WTC11 (cell line): ENCODE data around the gene E2F4. TPM values are rescaled to one million over a fixed set of nuclear protein-coding genes. Genes with fewer than 3 reads are reported as not detected.

Source experiments
- ATAC-seq: fragments of 200-7000 bp; cut with Tn5 transposase; 2 replicates; pipeline ENCODE4 v1.10.0; 2021; ENCODE audit warnings: mild to moderate bottlenecking, moderate library complexity
- CTCF ChIA-PET: fragments of 300-600 bp; sonication (Branson Sonifier 250); formaldehyde crosslinking; loops from one replicate; lab custom pipeline; 2021; ENCODE audit warnings: antibody characterized with exemption; lab: Charles Lee
- POLR2A ChIA-PET: fragments of 350-600 bp; sonication (Branson Sonifier 250); formaldehyde crosslinking; loops from one replicate; lab custom pipeline; 2021; ENCODE audit warnings: antibody characterized with exemption; lab: Charles Lee
- DNase-seq: peaks from one replicate; pipeline ENCODE4 v3.0.0; 2021; ENCODE audit warnings: low spot score
- H3K27ac Mint-ChIP-seq: 2 replicates; pipeline ENCODE4 v1.8.0; 2021; ENCODE audit warnings: mixed read lengths
- H3K27me3 Mint-ChIP-seq: 2 replicates; pipeline ENCODE4 v1.8.0; 2021; ENCODE audit warnings: low read depth, mild to moderate bottlenecking, moderate library complexity, mixed read lengths
- H3K36me3 Mint-ChIP-seq: 2 replicates; pipeline ENCODE4 v1.8.0; 2021; ENCODE audit warnings: mixed read lengths
- H3K4me1 Mint-ChIP-seq: 2 replicates; pipeline ENCODE4 v1.8.0; 2022; ENCODE audit warnings: mixed read lengths
- H3K4me3 Mint-ChIP-seq: 2 replicates; pipeline ENCODE4 v1.8.0; 2021; ENCODE audit warnings: mild to moderate bottlenecking, moderate library complexity, mixed read lengths
- H3K9me3 Mint-ChIP-seq: 2 replicates; pipeline ENCODE4 v1.8.0; 2021; ENCODE audit warnings: mixed read lengths
- ATF1 ChIP-seq: sonication (generic); formaldehyde crosslinking; IDR thresholded peaks from 2 replicates; pipeline ENCODE4 v1.8.1; 2023; ENCODE audit warnings: mild to moderate bottlenecking, moderate library complexity, missing genetic modification reagents
- EMX1 ChIP-seq: fragments of 250-450 bp; sonication (Bioruptor Pico); IDR thresholded peaks from 2 replicates; pipeline ENCODE4 v1.8.0; 2021; ENCODE audit warnings: mild to moderate bottlenecking
- FOXK1 ChIP-seq: sonication (generic); formaldehyde crosslinking; IDR thresholded peaks from 2 replicates; pipeline ENCODE4 v1.8.0; 2022; ENCODE audit warnings: mild to moderate bottlenecking, moderate library complexity, missing genetic modification reagents
- FOXP1 ChIP-seq: sonication (generic); formaldehyde crosslinking; IDR thresholded peaks from 2 replicates; pipeline ENCODE4 v1.8.0; 2022; ENCODE audit warnings: missing genetic modification reagents, mild to moderate bottlenecking, moderate library complexity, borderline replicate concordance
- GRHL2 ChIP-seq: fragments of 250-450 bp; sonication (Bioruptor Pico); IDR thresholded peaks from 2 replicates; pipeline ENCODE4 v1.8.0; 2022; ENCODE audit warnings: mild to moderate bottlenecking, moderate library complexity; ENCODE audit not compliant: insufficient replicate concordance, severe bottlenecking
- HMGA2 ChIP-seq: fragments of 250-450 bp; sonication (Bioruptor Pico); IDR thresholded peaks from 2 replicates; pipeline ENCODE4 v1.4.0; 2021; ENCODE audit warnings: mild to moderate bottlenecking, moderate library complexity
- JAZF1 ChIP-seq: fragments of 250-450 bp; sonication (Bioruptor Pico); IDR thresholded peaks from 2 replicates; pipeline ENCODE4 v1.9.0; 2021; ENCODE audit warnings: moderate library complexity, mild to moderate bottlenecking, inconsistent platforms
- NFATC4 ChIP-seq: fragments of 250-450 bp; sonication (Bioruptor Pico); IDR thresholded peaks from 2 replicates; pipeline ENCODE4 v1.9.0; 2021; ENCODE audit warnings: mild to moderate bottlenecking
- NR1H2 ChIP-seq: sonication (generic); formaldehyde crosslinking; IDR thresholded peaks from 2 replicates; pipeline ENCODE4 v1.9.0; 2021; ENCODE audit warnings: mild to moderate bottlenecking, moderate library complexity, missing genetic modification reagents
- PRRX2 ChIP-seq: fragments of 250-450 bp; sonication (Bioruptor Pico); IDR thresholded peaks from 2 replicates; pipeline ENCODE4 v1.8.0; 2021; ENCODE audit warnings: mild to moderate bottlenecking
- TEAD1 ChIP-seq: sonication (generic); formaldehyde crosslinking; IDR thresholded peaks from 2 replicates; pipeline ENCODE4 v1.8.0; 2022; ENCODE audit warnings: mild to moderate bottlenecking, missing genetic modification reagents
- TP53 ChIP-seq: sonication (generic); formaldehyde crosslinking; IDR thresholded peaks from 2 replicates; pipeline ENCODE4 v1.8.1; 2023; ENCODE audit warnings: mild to moderate bottlenecking, missing genetic modification reagents
- ZBTB21 ChIP-seq: sonication (generic); formaldehyde crosslinking; IDR thresholded peaks from 2 replicates; pipeline ENCODE4 v1.8.1; 2023; ENCODE audit warnings: mild to moderate bottlenecking, missing genetic modification reagents, borderline replicate concordance
- ZNF121 ChIP-seq: sonication (generic); formaldehyde crosslinking; IDR thresholded peaks from 2 replicates; pipeline ENCODE4 v1.8.0; 2023; ENCODE audit warnings: missing genetic modification reagents
- ZNF232 ChIP-seq: sonication (generic); formaldehyde crosslinking; IDR thresholded peaks from 2 replicates; pipeline ENCODE4 v1.8.0; 2022; ENCODE audit warnings: mild to moderate bottlenecking, missing genetic modification reagents
- ZNF263 ChIP-seq: sonication (generic); formaldehyde crosslinking; IDR thresholded peaks from 2 replicates; pipeline ENCODE4 v1.8.1; 2022; ENCODE audit warnings: low read depth, mild to moderate bottlenecking, moderate library complexity, missing genetic modification reagents
- ZNF416 ChIP-seq: fragments of 250-450 bp; sonication (Bioruptor Pico); IDR thresholded peaks from 2 replicates; pipeline ENCODE4 v1.9.0; 2021; ENCODE audit warnings: mild to moderate bottlenecking, inconsistent platforms
- ZNF423 ChIP-seq: fragments of 250-450 bp; sonication (Bioruptor Pico); IDR thresholded peaks from 2 replicates; pipeline ENCODE4 v2.1.2; 2022; ENCODE audit warnings: mild to moderate bottlenecking, moderate library complexity
- total RNA-seq: library from RNA; stranded (reverse); gene quantifications from 3 replicates; pipeline ENCODE4 v1.2.3, GENCODE V29; 2021
- TF ChIP-seq, protein P1 (sequence below): sonication (generic); formaldehyde crosslinking; IDR thresholded peaks from 2 replicates; pipeline ENCODE4 v1.8.1; 2023; ENCODE audit warnings: mild to moderate bottlenecking, missing genetic modification reagents, moderate library complexity
- TF ChIP-seq, protein P2 (sequence below): fragments of 250-450 bp; sonication (Bioruptor Pico); IDR thresholded peaks from 2 replicates; pipeline ENCODE4 v2.1.2; 2022; ENCODE audit warnings: mild to moderate bottlenecking, moderate library complexity
- TF ChIP-seq, protein P3 (sequence below): sonication (generic); formaldehyde crosslinking; conservative IDR thresholded peaks from 2 replicates; pipeline ENCODE4 v1.8.1; 2022; ENCODE audit warnings: mild to moderate bottlenecking, missing genetic modification reagents
- TF ChIP-seq, protein P4 (sequence below): fragments of 250-450 bp; sonication (Bioruptor Pico); IDR thresholded peaks from 2 replicates; pipeline ENCODE4 v1.9.0; 2021; ENCODE audit warnings: mild to moderate bottlenecking, borderline replicate concordance
- TF ChIP-seq, protein P5 (sequence below): sonication (generic); formaldehyde crosslinking; IDR thresholded peaks from 2 replicates; pipeline ENCODE4 v1.8.1; 2022; ENCODE audit warnings: missing genetic modification reagents, borderline replicate concordance
- TF ChIP-seq, protein P6 (sequence below): sonication (generic); formaldehyde crosslinking; IDR thresholded peaks from 2 replicates; pipeline ENCODE4 v1.8.0; 2023; ENCODE audit warnings: missing genetic modification reagents

E2F4 gene
- total RNA-seq, 1 experiment from 2014 or later = 85.0 TPM

DNA sequence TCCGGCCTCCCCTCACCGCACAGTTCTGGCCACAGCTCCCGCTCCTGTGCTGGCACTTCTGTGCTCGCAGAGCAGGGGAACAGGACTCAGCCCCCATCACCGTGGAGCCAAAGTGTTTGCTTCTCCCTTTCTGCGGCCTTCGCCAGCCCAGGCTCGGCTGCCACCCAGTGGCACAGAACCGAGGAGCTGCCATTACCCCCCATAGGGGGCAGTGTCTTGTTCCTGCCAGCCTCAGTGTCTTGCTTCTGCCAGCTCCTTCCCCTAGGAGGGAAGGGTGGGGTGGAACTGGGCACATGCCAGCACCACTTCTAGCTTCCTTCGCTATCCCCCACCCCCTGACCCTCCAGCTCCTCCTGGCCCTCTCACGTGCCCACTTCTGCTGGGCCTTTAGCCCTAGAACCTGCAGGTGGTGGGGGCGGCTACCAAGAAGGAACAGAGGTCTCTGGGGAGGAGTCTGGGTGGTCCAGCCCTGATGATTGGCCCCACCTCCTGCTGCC is 6.3 kb downstream of the E2F4 start:
- Mint-ChIP-seq H3K4me3 (peak overlapping the region; percentile 55), H3K4me1 (peaks cover 13% of the 10 kb centered on the region), H3K9me3 (no peaks in the 10 kb centered on the region), H3K27me3 (no peaks in the 10 kb centered on the region), H3K27ac (peak overlapping the region; percentile 85; the same call in 1 of the 2 replicates), H3K36me3 (peaks cover 34% of the 10 kb centered on the region)
- ChIA-PET CTCF (interaction anchor here (0.6 to 3.9 kb wide), 42 partner anchors 9 to 270 kb away, joined by 3 to 65 read pairs (median 5); partner anchors contain the start of genes B3GNT9, CES3, EXOC3L1 and FBXL8), POLR2A (interaction anchor here (0.6 to 0.7 kb wide), 3 partner anchors 28 to 229 kb away, joined by 3 to 4 read pairs (median 3); partner anchors contain the start of gene TMEM208)
- DNase-seq = peak; percentile 53
- peak; percentile 13 for ATAC-seq
- 0 out of 2 replicates have a peak, but pooled peaks have one; percentile 17 for TF ChIP-seq ZNF416
- TF ChIP-seq NR1H2 (CRISPR knock-in tag) = no peak
- no peak for TF ChIP-seq FOXK1 (CRISPR knock-in tag)

DNA sequence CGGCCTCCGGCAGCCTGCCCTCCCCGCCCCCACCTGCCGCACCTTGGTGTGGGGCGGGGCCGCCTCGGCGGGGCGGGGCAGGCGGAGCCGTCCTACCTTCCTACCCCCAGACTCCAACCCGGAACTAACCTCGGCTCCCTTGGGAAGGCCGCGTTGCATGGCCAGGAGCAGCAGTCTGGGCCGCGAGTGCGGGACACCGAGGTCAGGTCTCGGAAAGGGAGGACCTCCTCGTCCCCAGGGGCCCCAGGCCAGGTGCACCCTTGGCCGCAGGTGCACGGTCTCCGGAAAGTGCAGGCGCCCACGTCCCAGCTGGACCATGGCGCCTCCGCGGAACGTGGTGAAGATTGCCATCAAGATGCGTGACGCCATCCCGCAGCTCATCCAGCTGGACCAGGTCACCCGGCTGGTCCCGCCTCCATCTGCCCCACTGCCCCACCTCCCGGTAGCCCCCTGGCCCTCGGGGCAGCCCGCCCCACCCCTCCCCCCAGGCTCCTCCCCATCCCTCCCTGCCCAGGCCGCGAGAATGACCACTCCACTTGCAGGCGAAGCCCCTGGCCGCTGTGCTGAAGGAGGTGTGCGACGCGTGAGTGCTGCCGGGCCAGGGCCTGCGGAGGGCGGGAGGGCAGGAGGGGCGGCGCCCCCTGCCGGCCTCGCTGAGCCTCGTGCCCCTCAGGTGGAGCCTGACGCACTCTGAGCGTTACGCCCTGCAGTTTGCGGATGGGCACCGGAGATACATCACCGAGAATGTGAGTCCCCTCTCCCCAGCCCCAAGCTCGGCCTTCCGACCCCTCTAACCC is 7.3 kb downstream of the E2F4 start, which contains the start of gene ELMO3:
Gene ELMO3 (plus strand): TSS at position 121 of the 797 bp plus-strand sequence. CDS start 196 bp downstream, at position 317.
- no peaks in the 10 kb centered on the region for H3K27me3 Mint-ChIP-seq
- ChIA-PET CTCF (interaction anchor here (1.0 to 3.9 kb wide), 26 partner anchors 9 to 266 kb away, joined by 3 to 65 read pairs (median 12); partner anchors contain the start of genes B3GNT9, CES3, EXOC3L1 and FBXL8), POLR2A (interaction anchor here (0.7 to 1.0 kb wide), 2 partner anchors 8 to 28 kb away, joined by 3 to 5 read pairs; partner anchors contain the start of gene TMEM208)
- H3K4me1 Mint-ChIP-seq = peaks cover 9% of the 10 kb centered on the region
- H3K27ac Mint-ChIP-seq = peak within 1 kb of the TSS; percentile 85; the same call in 1 of the 2 replicates
- H3K36me3 Mint-ChIP-seq = peaks cover 30% of the 10 kb centered on the region
- H3K4me3 Mint-ChIP-seq = peak within 1 kb of the TSS; percentile 83
- H3K9me3 Mint-ChIP-seq = no peaks in the 10 kb centered on the region
- peak; percentile 78 for ATAC-seq
- peak; percentile 84 for DNase-seq
- TF ChIP-seq GRHL2 (CRISPR knock-in tag) (no peak), TP53 (CRISPR knock-in tag) (0 out of 2 replicates have a peak, but pooled peaks have one; percentile 68), NR1H2 (CRISPR knock-in tag) (no peak), HMGA2 (no peak), ZNF232 (CRISPR knock-in tag) (no peak; the same call in 1 of the 2 replicates), TEAD1 (CRISPR knock-in tag) (0 out of 2 replicates have a peak, but pooled peaks have one; percentile 40), ATF1 (CRISPR knock-in tag) (no peak), EMX1 (no peak), ZNF423 (CRISPR knock-in tag) (no peak), JAZF1 (CRISPR knock-in tag) (no peak), ZNF263 (no peak), ZNF121 (no peak), NFATC4 (CRISPR knock-in tag) (peak; percentile 52; the same call in 1 of the 2 replicates), FOXK1 (CRISPR knock-in tag) (peak; percentile 63; the same call in 1 of the 2 replicates), PRRX2 (CRISPR knock-in tag) (peak; percentile 25; the same call in 1 of the 2 replicates), ZNF416 (peak; percentile 90), FOXP1 (CRISPR knock-in tag) (peak; percentile 61; the same call in 1 of the 2 replicates), ZBTB21 (CRISPR knock-in tag) (no peak)
- TF ChIP-seq, protein P1, sequence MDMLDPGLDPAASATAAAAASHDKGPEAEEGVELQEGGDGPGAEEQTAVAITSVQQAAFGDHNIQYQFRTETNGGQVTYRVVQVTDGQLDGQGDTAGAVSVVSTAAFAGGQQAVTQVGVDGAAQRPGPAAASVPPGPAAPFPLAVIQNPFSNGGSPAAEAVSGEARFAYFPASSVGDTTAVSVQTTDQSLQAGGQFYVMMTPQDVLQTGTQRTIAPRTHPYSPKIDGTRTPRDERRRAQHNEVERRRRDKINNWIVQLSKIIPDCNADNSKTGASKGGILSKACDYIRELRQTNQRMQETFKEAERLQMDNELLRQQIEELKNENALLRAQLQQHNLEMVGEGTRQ (CRISPR knock-in tag) = peak; percentile 58
- TF ChIP-seq, protein P2, sequence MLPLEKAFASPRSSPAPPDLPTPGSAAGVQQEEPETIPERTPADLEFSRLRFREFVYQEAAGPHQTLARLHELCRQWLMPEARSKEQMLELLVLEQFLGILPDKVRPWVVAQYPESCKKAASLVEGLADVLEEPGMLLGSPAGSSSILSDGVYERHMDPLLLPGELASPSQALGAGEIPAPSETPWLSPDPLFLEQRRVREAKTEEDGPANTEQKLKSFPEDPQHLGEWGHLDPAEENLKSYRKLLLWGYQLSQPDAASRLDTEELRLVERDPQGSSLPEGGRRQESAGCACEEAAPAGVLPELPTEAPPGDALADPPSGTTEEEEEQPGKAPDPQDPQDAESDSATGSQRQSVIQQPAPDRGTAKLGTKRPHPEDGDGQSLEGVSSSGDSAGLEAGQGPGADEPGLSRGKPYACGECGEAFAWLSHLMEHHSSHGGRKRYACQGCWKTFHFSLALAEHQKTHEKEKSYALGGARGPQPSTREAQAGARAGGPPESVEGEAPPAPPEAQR (CRISPR knock-in tag) = no peak
- TF ChIP-seq, protein P3, sequence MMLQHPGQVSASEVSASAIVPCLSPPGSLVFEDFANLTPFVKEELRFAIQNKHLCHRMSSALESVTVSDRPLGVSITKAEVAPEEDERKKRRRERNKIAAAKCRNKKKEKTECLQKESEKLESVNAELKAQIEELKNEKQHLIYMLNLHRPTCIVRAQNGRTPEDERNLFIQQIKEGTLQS (CRISPR knock-in tag) = no peak
- TF ChIP-seq, protein P4, sequence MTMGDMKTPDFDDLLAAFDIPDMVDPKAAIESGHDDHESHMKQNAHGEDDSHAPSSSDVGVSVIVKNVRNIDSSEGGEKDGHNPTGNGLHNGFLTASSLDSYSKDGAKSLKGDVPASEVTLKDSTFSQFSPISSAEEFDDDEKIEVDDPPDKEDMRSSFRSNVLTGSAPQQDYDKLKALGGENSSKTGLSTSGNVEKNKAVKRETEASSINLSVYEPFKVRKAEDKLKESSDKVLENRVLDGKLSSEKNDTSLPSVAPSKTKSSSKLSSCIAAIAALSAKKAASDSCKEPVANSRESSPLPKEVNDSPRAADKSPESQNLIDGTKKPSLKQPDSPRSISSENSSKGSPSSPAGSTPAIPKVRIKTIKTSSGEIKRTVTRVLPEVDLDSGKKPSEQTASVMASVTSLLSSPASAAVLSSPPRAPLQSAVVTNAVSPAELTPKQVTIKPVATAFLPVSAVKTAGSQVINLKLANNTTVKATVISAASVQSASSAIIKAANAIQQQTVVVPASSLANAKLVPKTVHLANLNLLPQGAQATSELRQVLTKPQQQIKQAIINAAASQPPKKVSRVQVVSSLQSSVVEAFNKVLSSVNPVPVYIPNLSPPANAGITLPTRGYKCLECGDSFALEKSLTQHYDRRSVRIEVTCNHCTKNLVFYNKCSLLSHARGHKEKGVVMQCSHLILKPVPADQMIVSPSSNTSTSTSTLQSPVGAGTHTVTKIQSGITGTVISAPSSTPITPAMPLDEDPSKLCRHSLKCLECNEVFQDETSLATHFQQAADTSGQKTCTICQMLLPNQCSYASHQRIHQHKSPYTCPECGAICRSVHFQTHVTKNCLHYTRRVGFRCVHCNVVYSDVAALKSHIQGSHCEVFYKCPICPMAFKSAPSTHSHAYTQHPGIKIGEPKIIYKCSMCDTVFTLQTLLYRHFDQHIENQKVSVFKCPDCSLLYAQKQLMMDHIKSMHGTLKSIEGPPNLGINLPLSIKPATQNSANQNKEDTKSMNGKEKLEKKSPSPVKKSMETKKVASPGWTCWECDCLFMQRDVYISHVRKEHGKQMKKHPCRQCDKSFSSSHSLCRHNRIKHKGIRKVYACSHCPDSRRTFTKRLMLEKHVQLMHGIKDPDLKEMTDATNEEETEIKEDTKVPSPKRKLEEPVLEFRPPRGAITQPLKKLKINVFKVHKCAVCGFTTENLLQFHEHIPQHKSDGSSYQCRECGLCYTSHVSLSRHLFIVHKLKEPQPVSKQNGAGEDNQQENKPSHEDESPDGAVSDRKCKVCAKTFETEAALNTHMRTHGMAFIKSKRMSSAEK = peak; percentile 60; the same call in 1 of the 2 replicates
- TF ChIP-seq, protein P5, sequence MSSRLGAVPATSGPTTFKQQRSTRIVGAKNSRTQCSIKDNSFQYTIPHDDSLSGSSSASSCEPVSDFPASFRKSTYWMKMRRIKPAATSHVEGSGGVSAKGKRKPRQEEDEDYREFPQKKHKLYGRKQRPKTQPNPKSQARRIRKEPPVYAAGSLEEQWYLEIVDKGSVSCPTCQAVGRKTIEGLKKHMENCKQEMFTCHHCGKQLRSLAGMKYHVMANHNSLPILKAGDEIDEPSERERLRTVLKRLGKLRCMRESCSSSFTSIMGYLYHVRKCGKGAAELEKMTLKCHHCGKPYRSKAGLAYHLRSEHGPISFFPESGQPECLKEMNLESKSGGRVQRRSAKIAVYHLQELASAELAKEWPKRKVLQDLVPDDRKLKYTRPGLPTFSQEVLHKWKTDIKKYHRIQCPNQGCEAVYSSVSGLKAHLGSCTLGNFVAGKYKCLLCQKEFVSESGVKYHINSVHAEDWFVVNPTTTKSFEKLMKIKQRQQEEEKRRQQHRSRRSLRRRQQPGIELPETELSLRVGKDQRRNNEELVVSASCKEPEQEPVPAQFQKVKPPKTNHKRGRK (CRISPR knock-in tag) = no peak
- TF ChIP-seq, protein P6, sequence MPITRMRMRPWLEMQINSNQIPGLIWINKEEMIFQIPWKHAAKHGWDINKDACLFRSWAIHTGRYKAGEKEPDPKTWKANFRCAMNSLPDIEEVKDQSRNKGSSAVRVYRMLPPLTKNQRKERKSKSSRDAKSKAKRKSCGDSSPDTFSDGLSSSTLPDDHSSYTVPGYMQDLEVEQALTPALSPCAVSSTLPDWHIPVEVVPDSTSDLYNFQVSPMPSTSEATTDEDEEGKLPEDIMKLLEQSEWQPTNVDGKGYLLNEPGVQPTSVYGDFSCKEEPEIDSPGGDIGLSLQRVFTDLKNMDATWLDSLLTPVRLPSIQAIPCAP (CRISPR knock-in tag) = peak; percentile 23; the same call in 1 of the 2 replicates
